ENCODE results near the gene TYSND1. TPM values are rescaled to one million over a fixed set of nuclear protein-coding genes. Genes with fewer than 3 reads are reported as not detected.

The TYSND1 gene
- total RNA-seq, 1 experiment from 2014 or later: 13.6 TPM

Other genes starting within 250 kb of the TYSND1 start
- 41.4 TPM for gene MACROH2A2, start 93.9 kb downstream of the TYSND1 start, total RNA-seq (2021; ENCODE audit: unreplicated experiment)
- gene AIFM2, start 13.9 kb downstream of the TYSND1 start, total RNA-seq (2021; ENCODE audit: unreplicated experiment): 20.0 TPM
- gene SAR1A, start 23.8 kb upstream of the TYSND1 start, total RNA-seq (2021; ENCODE audit: unreplicated experiment): 86.9 TPM
- 234 TPM for gene PPA1, start 86.7 kb upstream of the TYSND1 start, total RNA-seq (2021; ENCODE audit: unreplicated experiment)
- gene NPFFR1, start 137.3 kb upstream of the TYSND1 start, total RNA-seq (2021; ENCODE audit: unreplicated experiment): 0.02 TPM
- 19.5 TPM for gene LRRC20, start 235.9 kb upstream of the TYSND1 start, total RNA-seq (2021; ENCODE audit: unreplicated experiment)

All from HCT116 (cell line).